NCI-H1105 (cell line): ENCODE data around the gene FGF3.
"Not testable (repeated sequence)": the region's sequence is repeated elsewhere in the genome, so short reads cannot be mapped to it uniquely, and the experiment has no call there.

Experiments
- DNase-seq: peaks from one replicate; lab custom pipeline; 2025; lab: John Stamatoyannopoulos, UW

FGF3 gene

GRCh38 chr11:69770540-69770939 lies 48.7 kb downstream of the FGF3 start:
- no peak for DNase-seq

- no peak for DNase-seq
Observed at GRCh38 chr11:69765498-69765995, 53.7 kb downstream of the FGF3 start.

DNA sequence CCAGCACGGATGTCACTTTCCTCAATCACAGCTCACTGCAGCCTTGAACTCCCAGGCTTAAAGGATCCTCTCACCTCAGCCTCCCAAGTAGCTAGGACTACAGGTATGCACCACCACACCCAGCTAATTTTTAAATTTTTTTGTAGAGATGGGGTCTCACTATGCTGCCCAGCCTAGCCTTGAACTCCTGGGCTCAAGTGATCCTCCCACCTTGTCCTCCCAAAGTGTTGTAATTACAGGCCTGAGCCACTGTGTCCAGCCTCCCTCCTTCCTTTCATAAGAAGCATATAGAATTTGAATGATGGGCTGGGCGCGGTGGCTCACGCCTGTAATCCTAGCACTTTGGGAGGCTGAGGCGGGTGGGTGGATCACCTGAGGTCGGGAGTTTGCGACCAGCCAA lies 54.3 kb downstream of the FGF3 start:
- not testable (repeated sequence) for DNase-seq

DNA sequence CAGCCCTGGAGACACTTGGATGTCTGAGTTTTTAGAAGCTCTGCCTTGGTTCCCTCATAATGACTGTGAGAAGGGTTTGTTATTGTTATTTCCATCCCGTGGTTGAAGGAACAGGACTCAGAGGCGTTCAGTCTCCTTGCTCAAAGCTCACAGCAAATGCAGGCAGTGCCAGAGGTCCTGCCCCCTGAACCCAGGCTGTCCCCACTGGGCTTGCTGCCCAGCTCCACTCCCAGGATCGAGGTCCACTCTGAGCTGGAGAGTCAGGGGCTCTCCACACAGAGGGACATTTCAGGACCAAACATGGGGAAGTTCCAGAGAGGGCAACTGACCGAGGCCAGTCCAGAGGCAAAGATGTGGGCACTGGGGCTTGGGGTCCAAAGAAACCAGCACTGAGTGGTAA lies 58.9 kb downstream of the FGF3 start:
- no peak for DNase-seq
